T-helper 2 cell treated with Interferon-gamma antibody and Interleukin-4, amounts not matched to agents 100 ng/mL and 5 ng/mL, for 36 hours (primary cell): ENCODE data around the gene ZBTB48. TPM values are rescaled to one million over a fixed set of nuclear protein-coding genes. Genes with fewer than 3 reads are reported as not detected.
"Not testable (repeated sequence)": the region's sequence is repeated elsewhere in the genome, so short reads cannot be mapped to it uniquely, and the experiment has no call there.

Experiments used
- intact Hi-C: fragments of 100-400 bp; cut with micrococcal nuclease; formaldehyde crosslinking; loops from one replicate; pipeline ENCODE4 v1.15.1; 2023
- total RNA-seq: library from RNA; stranded (reverse); gene quantifications from 2 replicates; pipeline ENCODE4 v1.2.3, GENCODE V29; 2022

The ZBTB48 gene
- total RNA-seq, result 29.8 and 32.9 TPM in 2 replicates

GRCh38 chr1:6579374-6580118 lies at the start of gene ZBTB48:
ZBTB48 (plus strand) TSS chr1:6579994; CDS start chr1:6580610, 616 bp downstream.
- intact Hi-C loops, result loop anchor here (1.0 kb wide), 3 partner anchors 23 to 46 kb away; partner anchors contain the start of genes KLHL21 and PHF13

GRCh38 chr1:6530504-6531160 lies 49.2 kb upstream of the ZBTB48 start:
- intact Hi-C loops, result no loop called here

DNA sequence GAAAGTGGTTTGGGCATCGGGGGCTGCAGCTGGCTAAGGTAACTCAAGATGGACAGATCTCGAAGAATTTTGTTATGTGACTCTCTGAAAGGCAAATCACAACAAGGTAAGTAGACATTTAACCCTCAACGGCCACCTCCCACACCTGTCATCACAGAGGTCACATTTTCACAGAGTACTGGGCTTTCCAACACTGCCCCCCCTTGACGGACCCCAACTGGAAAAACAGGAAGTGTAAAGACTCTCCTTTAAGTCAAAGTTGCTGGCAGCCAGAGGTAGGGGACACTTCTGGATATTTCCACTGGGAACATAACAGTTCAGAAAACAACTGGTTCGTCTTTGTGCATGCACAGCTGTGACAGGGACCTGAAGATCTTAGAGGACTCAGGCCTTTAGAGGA lies 47.8 kb upstream of the ZBTB48 start:
- intact Hi-C loops, result no loop called here

GRCh38 chr1:6534248-6534822 lies 45.5 kb upstream of the ZBTB48 start:
- intact Hi-C loops, result no loop called here

DNA sequence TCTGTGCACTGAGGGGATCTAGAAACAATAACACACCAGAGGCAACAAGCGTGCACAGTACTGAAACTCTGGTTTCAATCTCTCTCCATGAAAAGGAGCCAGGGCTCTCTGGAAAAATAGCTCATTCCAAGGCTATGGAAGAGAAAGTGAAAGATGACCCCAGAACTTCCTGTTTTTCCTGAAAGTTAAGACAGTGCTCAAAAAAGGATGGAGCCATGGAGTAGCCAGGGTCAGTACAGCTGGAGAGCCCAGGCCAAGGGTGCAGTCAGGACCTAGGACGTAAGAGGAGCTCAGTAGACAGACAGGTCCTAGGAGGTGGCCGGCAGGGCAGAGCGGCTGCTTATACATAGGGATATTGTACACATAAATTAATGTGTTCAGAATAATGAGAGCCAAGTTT lies 44.6 kb upstream of the ZBTB48 start:
- intact Hi-C loops, result no loop called here

DNA sequence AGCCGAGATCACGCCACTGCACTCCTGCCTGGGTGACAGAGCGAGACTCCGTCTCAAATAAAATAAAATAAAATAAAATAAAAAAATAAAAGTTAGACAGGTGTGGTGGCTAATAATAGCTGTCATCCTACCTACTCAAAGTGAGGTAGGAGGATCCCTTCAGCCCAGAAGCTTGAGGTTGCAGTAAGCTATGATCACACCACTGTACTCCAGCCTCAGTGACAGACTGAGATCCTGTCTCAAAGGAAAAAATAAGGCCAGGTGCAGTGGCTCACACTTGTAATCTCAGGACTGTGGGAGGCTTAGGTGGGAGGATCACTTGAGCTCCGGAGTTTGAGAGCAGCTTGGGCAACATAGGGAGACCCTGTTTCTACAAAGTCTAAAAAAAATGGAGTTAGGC lies 43.5 kb upstream of the ZBTB48 start:
- intact Hi-C loops, result no loop called here

- intact Hi-C loops, result no loop called here
These were observed 40.8 kb upstream of the ZBTB48 start for GRCh38 chr1:6538956-6539355.

DNA sequence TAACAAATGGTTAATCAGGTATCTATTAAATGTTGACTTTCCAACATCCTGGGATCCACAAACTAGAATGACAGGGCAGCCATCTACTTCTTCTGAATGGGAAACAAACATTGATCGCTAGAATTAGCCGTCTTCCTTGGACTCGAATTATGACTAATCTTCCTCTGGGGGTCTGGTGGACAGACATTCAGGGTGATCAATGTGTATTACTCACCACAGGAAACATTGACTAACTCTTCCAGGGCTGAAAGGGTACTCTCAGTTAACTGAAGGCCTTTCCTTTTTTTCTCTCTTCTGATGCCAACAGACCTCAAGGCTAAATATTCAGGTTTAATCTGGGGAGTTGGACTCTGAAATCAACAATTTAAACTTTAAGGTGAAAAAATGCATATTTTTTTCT lies 35.0 kb upstream of the ZBTB48 start:
- intact Hi-C loops, result loop anchor here (1.0 to 2.0 kb wide), 2 partner anchors 9 to 58 kb away; partner anchors contain the start of genes KLHL21 and NOL9

GRCh38 chr1:6545276-6546112 lies 34.3 kb upstream of the ZBTB48 start:
- intact Hi-C loops, result loop anchor here (1.0 to 2.0 kb wide), 2 partner anchors 9 to 57 kb away; partner anchors contain the start of genes KLHL21 and NOL9

GRCh38 chr1:6546326-6546725 lies 33.5 kb upstream of the ZBTB48 start:
- intact Hi-C loops, result no loop called here

GRCh38 chr1:6547301-6547700 lies 32.5 kb upstream of the ZBTB48 start:
- intact Hi-C loops, result no loop called here

- intact Hi-C loops, result loop anchor here (1.0 to 2.0 kb wide), 6 partner anchors 9 to 147 kb away; partner anchors contain the start of gene DNAJC11
These were observed 25.5 kb upstream of the ZBTB48 start, which contains the start of gene NOL9 for GRCh38 chr1:6554031-6554906. NOL9 (minus strand) TSS chr1:6554513; CDS start chr1:6554502, 11 bp downstream.

DNA sequence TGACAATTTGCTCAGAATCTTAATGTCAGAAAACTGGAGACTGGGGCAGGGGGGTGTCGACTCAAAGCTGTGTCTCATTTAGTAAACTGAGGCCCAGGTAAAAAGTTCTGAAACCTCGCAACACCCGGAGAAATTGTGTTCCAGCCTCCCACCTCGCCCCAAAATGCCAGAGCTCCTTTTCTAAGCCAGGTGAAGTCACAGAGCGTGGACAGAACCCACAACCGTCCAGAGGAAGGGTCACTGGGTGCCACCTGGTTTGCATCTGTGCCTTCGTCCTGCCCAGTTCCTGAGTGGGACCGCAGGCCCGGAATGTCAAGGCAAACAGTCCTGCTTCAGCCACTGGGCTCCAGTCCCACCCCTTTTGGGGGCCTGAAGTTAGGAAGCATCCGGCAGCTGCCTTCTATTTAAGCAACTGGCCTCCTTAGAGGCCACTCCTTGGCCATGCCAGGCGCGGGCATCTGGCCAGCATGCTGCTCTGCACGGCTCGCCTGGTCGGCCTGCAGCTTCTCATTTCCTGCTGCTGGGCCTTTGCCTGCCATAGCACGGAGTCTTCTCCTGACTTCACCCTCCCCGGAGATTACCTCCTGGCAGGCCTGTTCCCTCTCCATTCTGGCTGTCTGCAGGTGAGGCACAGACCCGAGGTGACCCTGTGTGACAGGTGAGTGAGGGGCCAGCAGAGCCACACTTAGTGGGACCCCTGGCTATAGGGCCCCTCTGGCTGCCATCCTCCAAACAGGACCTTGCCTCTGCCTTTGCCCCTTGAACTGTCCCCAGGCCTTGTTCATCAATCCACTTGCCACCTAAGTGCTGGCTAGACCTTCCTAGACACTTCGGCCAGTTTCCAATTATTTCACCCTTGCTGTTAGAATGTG lies 24.7 kb upstream of the ZBTB48 start, which contains the start of gene TAS1R1:
TSS of gene TAS1R1 (plus strand) at position 401 of the 872 bp plus-strand sequence. CDS start at position 468, 67 bp downstream.
- intact Hi-C loops, result loop anchor here (1.0 to 2.0 kb wide), 6 partner anchors 10 to 146 kb away; partner anchors contain the start of gene DNAJC11

DNA sequence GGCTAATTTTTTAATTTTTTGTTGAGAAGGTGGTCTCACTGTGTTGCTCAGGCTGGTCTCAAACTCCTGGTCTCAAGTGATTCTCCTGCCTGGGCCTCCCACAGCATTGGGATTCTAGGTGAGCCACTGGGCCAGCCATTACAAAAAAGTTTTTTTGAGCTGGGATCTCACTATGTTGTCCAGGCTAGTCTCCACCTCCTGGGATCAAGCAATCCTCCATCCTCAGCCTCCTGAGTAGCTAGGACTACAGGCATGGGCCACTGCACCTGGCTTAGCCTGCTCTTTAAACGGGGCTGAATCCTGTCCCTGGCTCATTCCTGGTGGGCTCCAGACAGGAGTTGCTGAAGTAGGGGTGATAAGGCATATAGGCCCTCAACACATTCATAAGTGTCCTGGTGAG lies 22.2 kb upstream of the ZBTB48 start:
- intact Hi-C loops, result no loop called here

DNA sequence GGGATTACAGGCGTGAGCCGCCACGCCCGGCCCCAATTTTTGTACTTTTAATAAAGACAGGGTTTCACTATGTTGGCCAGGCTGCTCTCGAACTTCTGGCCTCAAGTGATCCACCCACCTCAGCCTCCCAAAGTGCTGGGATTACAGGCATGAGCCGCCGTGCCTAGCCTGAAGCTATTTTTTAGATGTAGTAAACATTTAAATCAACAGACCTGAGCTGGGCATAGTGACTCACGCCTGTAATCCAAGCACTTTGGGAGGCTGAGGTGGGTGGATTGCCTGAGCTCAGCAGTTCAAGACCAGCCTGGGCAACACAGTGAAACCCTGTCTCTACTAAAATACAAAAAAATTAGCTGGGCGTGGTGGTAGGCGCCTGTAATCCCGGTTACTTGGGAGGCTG lies 20.6 kb upstream of the ZBTB48 start:
- intact Hi-C loops, result not testable (repeated sequence)

DNA sequence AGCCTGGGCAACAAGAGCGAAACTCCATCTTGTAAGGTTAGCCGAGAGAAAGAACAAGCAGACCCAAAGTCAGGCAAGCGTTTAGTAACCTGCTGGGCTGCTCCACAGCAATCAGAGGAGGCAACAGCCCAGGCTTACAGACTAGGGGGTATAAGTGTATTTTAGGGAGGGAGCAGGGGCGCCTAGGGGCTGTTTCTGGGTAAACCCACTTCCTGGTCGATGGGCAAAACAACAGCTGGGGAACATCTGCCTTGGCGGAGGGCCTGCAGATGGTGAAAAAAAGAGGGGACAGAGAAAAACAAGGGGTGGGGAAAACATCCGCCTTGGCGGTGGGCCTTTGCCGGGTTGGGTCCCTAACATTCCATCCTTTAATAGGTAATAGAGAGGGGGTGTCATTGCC lies 19.5 kb upstream of the ZBTB48 start:
- intact Hi-C loops, result no loop called here

DNA sequence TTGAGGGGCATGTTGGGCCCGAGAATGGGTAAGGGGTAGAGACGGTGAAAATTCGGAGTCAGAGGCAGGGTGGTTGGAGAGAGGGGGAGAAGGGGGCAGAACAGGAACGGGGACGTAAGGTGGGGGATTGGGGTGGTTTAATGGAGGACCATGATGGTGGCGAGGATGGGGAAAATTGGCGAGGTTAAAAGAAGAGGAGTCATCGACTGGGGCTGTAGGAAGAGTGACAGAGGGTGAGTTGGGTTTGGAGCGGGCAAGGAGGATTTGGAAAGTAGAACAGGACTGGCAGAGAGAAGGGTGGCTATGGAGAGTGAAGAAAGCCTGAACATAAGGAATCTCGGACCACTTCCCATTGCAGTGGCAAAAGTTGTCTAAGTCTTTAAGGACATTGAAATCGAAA lies 10.8 kb upstream of the ZBTB48 start:
- intact Hi-C loops, result no loop called here

GRCh38 chr1:6570100-6570499 lies 9.7 kb upstream of the ZBTB48 start:
- intact Hi-C loops, result no loop called here

DNA sequence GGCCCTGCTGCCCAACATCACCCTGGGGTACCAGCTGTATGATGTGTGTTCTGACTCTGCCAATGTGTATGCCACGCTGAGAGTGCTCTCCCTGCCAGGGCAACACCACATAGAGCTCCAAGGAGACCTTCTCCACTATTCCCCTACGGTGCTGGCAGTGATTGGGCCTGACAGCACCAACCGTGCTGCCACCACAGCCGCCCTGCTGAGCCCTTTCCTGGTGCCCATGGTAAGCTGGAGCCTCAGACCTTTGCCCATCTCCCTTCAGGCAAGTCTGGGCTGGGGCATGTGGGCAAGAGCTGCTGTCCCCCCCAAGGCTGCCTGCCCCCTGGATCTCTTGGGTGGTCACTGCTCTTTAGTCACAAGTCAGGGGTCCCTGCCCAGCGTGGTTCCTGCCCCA lies 8.8 kb upstream of the ZBTB48 start:
- intact Hi-C loops, result no loop called here
